GM19395 (cell line): ENCODE data around the gene AIG1.

Source experiments
- ATAC-seq: cut with Tn5 transposase; IDR thresholded peaks from one replicate; pipeline ENCODE4 v1.9.1; 2021; ENCODE audit warnings: mild to moderate bottlenecking, moderate library complexity; ENCODE audit not compliant: unreplicated experiment

The AIG1 gene

GRCh38 chr6:143093290-143093689 lies 32.6 kb downstream of the AIG1 start:
- no peak for ATAC-seq

GRCh38 chr6:143096403-143096802 lies 35.7 kb downstream of the AIG1 start:
- no peak for ATAC-seq

- ATAC-seq: no peak
Measured at GRCh38 chr6:143097224-143097795, 36.6 kb downstream of the AIG1 start.

GRCh38 chr6:143098054-143098671 lies 37.5 kb downstream of the AIG1 start:
- ATAC-seq: peak; percentile 94

DNA sequence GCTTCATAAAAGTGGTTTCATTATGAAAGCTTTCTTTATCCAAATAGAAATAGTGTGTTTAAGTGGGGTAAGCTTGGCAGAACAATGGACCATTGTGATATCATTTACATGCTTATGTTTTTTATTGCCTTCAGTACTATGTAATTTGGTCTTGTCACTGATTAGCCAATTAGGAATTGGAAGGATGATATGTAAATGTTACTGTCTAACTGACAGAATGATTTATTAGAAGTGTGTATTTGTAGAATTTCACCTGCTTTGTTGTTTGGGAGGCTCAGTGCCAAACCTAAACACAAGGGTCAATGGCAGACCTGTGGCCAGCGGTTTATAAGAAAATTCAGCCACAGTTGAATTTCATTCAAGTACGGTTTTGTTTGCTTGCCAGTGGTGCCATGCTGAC lies 39.0 kb downstream of the AIG1 start:
- no peak for ATAC-seq

DNA sequence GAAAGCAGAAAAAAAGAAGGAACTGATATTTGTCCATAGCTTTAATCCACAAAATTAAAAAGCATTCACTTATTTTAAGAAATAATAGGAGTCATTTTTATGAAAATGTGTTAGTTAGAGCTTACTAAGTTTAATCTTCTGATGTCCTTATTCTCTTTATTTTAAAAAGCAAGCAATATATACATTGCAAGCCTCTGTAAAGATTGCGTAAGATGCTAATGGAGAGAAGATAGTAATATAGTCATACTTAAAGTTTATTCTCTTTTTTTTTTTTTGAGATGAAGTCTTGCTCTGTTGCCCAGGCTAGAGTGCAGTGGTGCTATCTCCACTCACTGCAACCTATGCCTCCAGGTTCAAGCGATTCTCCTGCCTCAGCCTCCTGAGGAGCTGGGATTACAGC lies 39.7 kb downstream of the AIG1 start:
- no peak for ATAC-seq

GRCh38 chr6:143103916-143104315 lies 43.2 kb downstream of the AIG1 start:
- no peak for ATAC-seq

- ATAC-seq: no peak
Measured at GRCh38 chr6:143107440-143107839, 46.8 kb downstream of the AIG1 start.

DNA sequence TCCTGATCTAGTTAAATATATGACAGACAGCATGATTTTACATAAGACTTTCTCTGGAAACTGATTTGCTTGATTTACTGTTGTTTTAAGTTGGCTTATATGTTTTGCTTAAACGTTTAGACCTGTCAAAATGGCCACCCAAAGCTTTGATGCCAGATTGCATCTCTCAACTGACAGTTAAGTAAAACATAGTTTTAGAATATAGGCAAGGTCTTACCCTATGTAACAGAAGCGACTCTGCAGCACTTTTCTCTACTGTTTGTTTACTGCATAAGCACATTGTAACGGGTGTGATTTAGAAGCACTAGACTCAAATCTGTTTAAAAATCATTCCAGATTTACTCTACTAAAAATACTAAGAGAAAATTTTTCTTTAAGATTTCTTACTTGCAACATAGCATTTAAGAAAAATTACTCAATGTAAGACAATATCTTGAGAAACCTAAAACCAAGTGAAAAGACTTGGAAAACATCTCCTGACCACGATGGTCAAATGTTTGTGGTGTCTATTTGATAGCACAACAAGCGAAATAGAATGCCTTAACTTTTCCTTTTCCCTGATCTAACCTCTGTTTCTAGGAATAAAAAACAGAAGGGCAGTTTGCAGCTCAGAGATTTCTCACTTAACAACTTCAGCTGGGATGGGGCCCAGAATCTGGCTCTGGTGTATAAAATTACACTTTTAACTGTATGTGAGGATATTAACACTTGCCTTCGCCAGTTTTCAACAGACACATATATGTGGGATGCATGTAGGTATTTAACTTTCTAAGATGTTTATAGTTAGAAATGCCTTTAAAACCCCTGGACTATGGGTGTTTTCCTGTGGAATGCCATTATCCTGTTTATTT lies 47.4 kb downstream of the AIG1 start:
- no peak for ATAC-seq

- ATAC-seq: no peak
Measured at GRCh38 chr6:143109196-143109595, 48.5 kb downstream of the AIG1 start.

- no peak for ATAC-seq
Measured at GRCh38 chr6:143110572-143110971, 49.9 kb downstream of the AIG1 start.

- no peak for ATAC-seq
Measured at GRCh38 chr6:143110996-143111395, 50.3 kb downstream of the AIG1 start.

GRCh38 chr6:143111443-143111842 lies 50.8 kb downstream of the AIG1 start:
- peak; percentile 10 for ATAC-seq

DNA sequence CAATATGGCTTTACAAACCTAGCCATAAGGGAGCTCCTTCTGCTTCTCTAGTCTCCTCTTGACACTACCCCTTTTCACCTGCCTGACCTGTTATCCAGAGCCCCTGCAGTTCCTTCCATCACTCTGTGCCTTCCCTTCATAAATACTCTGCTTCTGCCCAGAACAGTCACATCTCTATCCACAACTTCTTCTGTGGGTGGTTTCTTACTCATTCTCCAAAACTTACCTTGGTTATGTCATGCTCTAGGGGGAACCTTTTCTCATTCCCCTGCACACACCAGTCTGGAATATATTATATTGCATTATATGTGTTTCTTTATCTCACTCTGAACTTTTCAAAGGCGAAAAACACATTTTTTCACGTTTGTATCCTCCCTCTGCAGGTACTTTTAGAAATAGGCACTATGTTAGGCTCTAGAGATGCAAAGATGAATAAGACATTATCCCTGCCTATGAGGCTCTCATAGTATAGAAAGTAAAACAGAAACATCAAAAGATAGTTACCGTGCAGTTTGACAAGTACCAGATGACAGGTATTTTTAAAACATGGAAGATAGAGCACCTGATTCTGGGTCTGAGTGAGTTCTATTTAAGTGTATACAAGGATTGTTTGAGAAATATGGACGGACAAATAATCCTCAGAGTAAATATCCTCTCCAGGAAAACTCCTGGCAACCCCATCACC lies 51.5 kb downstream of the AIG1 start:
- peak; percentile 73 for ATAC-seq

GRCh38 chr6:143112837-143113236 lies 52.1 kb downstream of the AIG1 start:
- ATAC-seq: no peak

GRCh38 chr6:143115728-143116127 lies 55.0 kb downstream of the AIG1 start:
- no peak for ATAC-seq

DNA sequence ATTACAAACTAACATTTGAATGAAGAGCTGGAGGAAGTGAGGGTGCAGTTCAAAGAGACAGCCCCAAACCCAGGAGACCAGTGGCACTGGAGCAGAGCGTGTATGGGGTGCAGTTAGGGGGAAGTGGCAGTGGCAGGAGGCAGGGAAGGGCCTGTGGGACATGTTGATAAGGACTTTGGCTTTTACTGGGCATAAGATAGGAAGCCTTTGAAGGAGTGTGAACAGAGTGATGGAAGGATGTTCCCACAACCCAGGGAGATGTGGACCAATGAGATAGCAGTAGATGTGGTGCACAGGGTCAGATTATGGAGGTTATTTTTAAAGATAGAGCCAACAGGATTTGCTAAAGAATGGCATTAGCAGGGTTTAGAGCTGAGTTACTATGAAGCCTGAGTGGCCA lies 56.4 kb downstream of the AIG1 start:
- no peak for ATAC-seq

GRCh38 chr6:143119260-143119659 lies 58.6 kb downstream of the AIG1 start:
- no peak for ATAC-seq

DNA sequence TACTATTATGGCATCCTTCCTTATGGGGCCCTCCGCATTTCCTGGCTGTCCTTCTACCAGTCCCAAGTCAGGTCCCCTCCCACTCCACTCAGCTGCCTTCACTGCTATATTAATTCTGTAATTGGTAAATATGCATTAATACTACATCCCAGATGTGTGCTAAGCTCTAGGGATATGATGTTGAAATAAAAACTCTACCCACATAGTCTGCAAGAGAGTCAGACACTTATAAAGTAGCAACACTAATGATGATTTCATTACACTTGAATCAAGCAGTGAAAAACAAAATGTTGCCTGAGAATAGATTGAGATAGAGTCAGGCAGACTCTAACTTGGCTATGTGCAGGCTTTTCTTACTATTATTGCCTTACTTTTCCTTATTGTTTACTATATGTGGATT lies 62.4 kb downstream of the AIG1 start:
- no peak for ATAC-seq

- no peak for ATAC-seq
Measured at GRCh38 chr6:143123941-143124340, 63.3 kb downstream of the AIG1 start.

- ATAC-seq: no peak
Measured at GRCh38 chr6:143125455-143125854, 64.8 kb downstream of the AIG1 start.
